ENCODE results near the gene RNF32.

GRCh38 chr7:156634117-156634516 is 6.5 kb upstream of the RNF32 start:
- TF ChIP-seq, protein P1, sequence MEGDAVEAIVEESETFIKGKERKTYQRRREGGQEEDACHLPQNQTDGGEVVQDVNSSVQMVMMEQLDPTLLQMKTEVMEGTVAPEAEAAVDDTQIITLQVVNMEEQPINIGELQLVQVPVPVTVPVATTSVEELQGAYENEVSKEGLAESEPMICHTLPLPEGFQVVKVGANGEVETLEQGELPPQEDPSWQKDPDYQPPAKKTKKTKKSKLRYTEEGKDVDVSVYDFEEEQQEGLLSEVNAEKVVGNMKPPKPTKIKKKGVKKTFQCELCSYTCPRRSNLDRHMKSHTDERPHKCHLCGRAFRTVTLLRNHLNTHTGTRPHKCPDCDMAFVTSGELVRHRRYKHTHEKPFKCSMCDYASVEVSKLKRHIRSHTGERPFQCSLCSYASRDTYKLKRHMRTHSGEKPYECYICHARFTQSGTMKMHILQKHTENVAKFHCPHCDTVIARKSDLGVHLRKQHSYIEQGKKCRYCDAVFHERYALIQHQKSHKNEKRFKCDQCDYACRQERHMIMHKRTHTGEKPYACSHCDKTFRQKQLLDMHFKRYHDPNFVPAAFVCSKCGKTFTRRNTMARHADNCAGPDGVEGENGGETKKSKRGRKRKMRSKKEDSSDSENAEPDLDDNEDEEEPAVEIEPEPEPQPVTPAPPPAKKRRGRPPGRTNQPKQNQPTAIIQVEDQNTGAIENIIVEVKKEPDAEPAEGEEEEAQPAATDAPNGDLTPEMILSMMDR (IDR thresholded peaks at IDR 0.05; ENCODE audit: low read depth, low read length, missing input control), result no peak
- TF ChIP-seq TAF1 (conservative IDR thresholded peaks at IDR 0.05) (no peak), RAD21 (IDR thresholded peaks at IDR 0.05) (no peak), RXRA (IDR thresholded peaks at IDR 0.05) (no peak), EGR1 (IDR thresholded peaks at IDR 0.05; ENCODE audit: low read depth in 2 of 2) (no peak), YY1 (IDR thresholded peaks at IDR 0.05) (no peak), ATF3 (IDR thresholded peaks at IDR 0.05) (no peak), SP1 (IDR thresholded peaks at IDR 0.05) (no peak), JUND (IDR thresholded peaks at IDR 0.05) (no peak)
